ENCODE results near the gene ADAMTSL4.

Gene ADAMTSL4

GRCh38 chr1:150535511-150536287, 13.5 kb upstream of the ADAMTSL4 start:
- no peaks in the 10 kb centered on the region for H3K36me3 ChIP-seq (ENCODE audit: insufficient read depth, insufficient read length, low read length)
- no peak for TF ChIP-seq YY1 (IDR thresholded peaks at IDR 0.05; ENCODE audit: insufficient read depth, insufficient read length)
- no peak for TF ChIP-seq SUZ12 (IDR thresholded peaks at IDR 0.05; ENCODE audit: extremely low read depth, insufficient read depth, insufficient read length)
- TF ChIP-seq ZNF274 (IDR thresholded peaks at IDR 0.05; ENCODE audit: low read depth, low read length) = no peak
- no peak overlapping the region for H3K9ac ChIP-seq (ENCODE audit: insufficient read length, low read depth)
- H3K4me1 ChIP-seq (ENCODE audit: insufficient read depth, insufficient read length) = peaks cover 34% of the 10 kb centered on the region
- no peaks in the 10 kb centered on the region for H3K9me3 ChIP-seq (ENCODE audit: insufficient read depth, low read length)
- no peaks in the 10 kb centered on the region for H3K27me3 ChIP-seq (ENCODE audit: insufficient read depth, insufficient read length)
- no peak overlapping the region for H3K4me3 ChIP-seq (ENCODE audit: insufficient read length, low read depth)
- DNase-seq (ENCODE audit: low read depth, low spot score) = no peak

- no peak overlapping the region for H3K4me3 ChIP-seq (ENCODE audit: insufficient read length, low read depth)
- DNase-seq (ENCODE audit: low read depth, low spot score) = no peak
- H3K9ac ChIP-seq (ENCODE audit: insufficient read length, low read depth) = peak overlapping the region; percentile 43
Observed at GRCh38 chr1:150536836-150537731, 12.1 kb upstream of the ADAMTSL4 start.

GRCh38 chr1:150537732-150538684, 11.2 kb upstream of the ADAMTSL4 start:
- Histone ChIP-seq H3K36me3 (ENCODE audit: insufficient read depth, insufficient read length, low read length) (no peaks in the 10 kb centered on the region), H3K4me1 (ENCODE audit: insufficient read depth, insufficient read length) (peaks cover 25% of the 10 kb centered on the region), H3K4me3 (ENCODE audit: insufficient read length, low read depth) (no peak overlapping the region), H3K27me3 (ENCODE audit: insufficient read depth, insufficient read length) (no peaks in the 10 kb centered on the region), H3K9ac (ENCODE audit: insufficient read length, low read depth) (peak overlapping the region; percentile 52), H3K9me3 (ENCODE audit: insufficient read depth, low read length) (no peaks in the 10 kb centered on the region)
- peak; percentile 92 for DNase-seq (ENCODE audit: low read depth, low spot score)
- no peak for TF ChIP-seq SUZ12 (IDR thresholded peaks at IDR 0.05; ENCODE audit: extremely low read depth, insufficient read depth, insufficient read length)
- no peak for TF ChIP-seq YY1 (IDR thresholded peaks at IDR 0.05; ENCODE audit: insufficient read depth, insufficient read length)
- TF ChIP-seq ZNF274 (IDR thresholded peaks at IDR 0.05; ENCODE audit: low read depth, low read length) = no peak

More at GRCh38 chr1:150536836-150537731, 12.1 kb upstream of the ADAMTSL4 start:
- Histone ChIP-seq H3K4me1 (ENCODE audit: insufficient read depth, insufficient read length) (peaks cover 30% of the 10 kb centered on the region), H3K9me3 (ENCODE audit: insufficient read depth, low read length) (no peaks in the 10 kb centered on the region), H3K36me3 (ENCODE audit: insufficient read depth, insufficient read length, low read length) (no peaks in the 10 kb centered on the region), H3K27me3 (ENCODE audit: insufficient read depth, insufficient read length) (no peaks in the 10 kb centered on the region)
- no peak for TF ChIP-seq SUZ12 (IDR thresholded peaks at IDR 0.05; ENCODE audit: extremely low read depth, insufficient read depth, insufficient read length)
- no peak for TF ChIP-seq YY1 (IDR thresholded peaks at IDR 0.05; ENCODE audit: insufficient read depth, insufficient read length)
- TF ChIP-seq ZNF274 (IDR thresholded peaks at IDR 0.05; ENCODE audit: low read depth, low read length) = no peak

- TF ChIP-seq SUZ12 (IDR thresholded peaks at IDR 0.05; ENCODE audit: extremely low read depth, insufficient read depth, insufficient read length) (no peak), YY1 (IDR thresholded peaks at IDR 0.05; ENCODE audit: insufficient read depth, insufficient read length) (no peak), ZNF274 (IDR thresholded peaks at IDR 0.05; ENCODE audit: low read depth, low read length) (no peak)
- H3K27me3 ChIP-seq (ENCODE audit: insufficient read depth, insufficient read length) = no peaks in the 10 kb centered on the region
- DNase-seq (ENCODE audit: low read depth, low spot score) = no peak
- no peaks in the 10 kb centered on the region for H3K36me3 ChIP-seq (ENCODE audit: insufficient read depth, insufficient read length, low read length)
- H3K4me1 ChIP-seq (ENCODE audit: insufficient read depth, insufficient read length) = no peaks in the 10 kb centered on the region
- no peaks in the 10 kb centered on the region for H3K9me3 ChIP-seq (ENCODE audit: insufficient read depth, low read length)
- H3K4me3 ChIP-seq (ENCODE audit: insufficient read length, low read depth) = no peak overlapping the region
- no peak overlapping the region for H3K9ac ChIP-seq (ENCODE audit: insufficient read length, low read depth)
Observed at GRCh38 chr1:150543500-150544143, 5.6 kb upstream of the ADAMTSL4 start.

GRCh38 chr1:150544204-150544603, 5.0 kb upstream of the ADAMTSL4 start:
- no peak for TF ChIP-seq SUZ12 (IDR thresholded peaks at IDR 0.05; ENCODE audit: extremely low read depth, insufficient read depth, insufficient read length)
- no peak for TF ChIP-seq YY1 (IDR thresholded peaks at IDR 0.05; ENCODE audit: insufficient read depth, insufficient read length)
- TF ChIP-seq ZNF274 (IDR thresholded peaks at IDR 0.05; ENCODE audit: low read depth, low read length) = no peak
- H3K4me3 ChIP-seq (ENCODE audit: insufficient read length, low read depth) = no peak overlapping the region
- H3K9me3 ChIP-seq (ENCODE audit: insufficient read depth, low read length) = no peaks in the 10 kb centered on the region
- no peaks in the 10 kb centered on the region for H3K36me3 ChIP-seq (ENCODE audit: insufficient read depth, insufficient read length, low read length)
- no peaks in the 10 kb centered on the region for H3K27me3 ChIP-seq (ENCODE audit: insufficient read depth, insufficient read length)
- H3K4me1 ChIP-seq (ENCODE audit: insufficient read depth, insufficient read length) = no peaks in the 10 kb centered on the region
- no peak overlapping the region for H3K9ac ChIP-seq (ENCODE audit: insufficient read length, low read depth)
- no peak for DNase-seq (ENCODE audit: low read depth, low spot score)

GRCh38 chr1:150545486-150546032, 3.6 kb upstream of the ADAMTSL4 start:
- Histone ChIP-seq H3K4me1 (ENCODE audit: insufficient read depth, insufficient read length) (no peaks in the 10 kb centered on the region), H3K36me3 (ENCODE audit: insufficient read depth, insufficient read length, low read length) (no peaks in the 10 kb centered on the region), H3K27me3 (ENCODE audit: insufficient read depth, insufficient read length) (no peaks in the 10 kb centered on the region), H3K9me3 (ENCODE audit: insufficient read depth, low read length) (no peaks in the 10 kb centered on the region), H3K4me3 (ENCODE audit: insufficient read length, low read depth) (no peak overlapping the region), H3K9ac (ENCODE audit: insufficient read length, low read depth) (peak overlapping the region; percentile 24)
- no peak for TF ChIP-seq ZNF274 (IDR thresholded peaks at IDR 0.05; ENCODE audit: low read depth, low read length)
- TF ChIP-seq YY1 (IDR thresholded peaks at IDR 0.05; ENCODE audit: insufficient read depth, insufficient read length) = no peak
- no peak for TF ChIP-seq SUZ12 (IDR thresholded peaks at IDR 0.05; ENCODE audit: extremely low read depth, insufficient read depth, insufficient read length)
- DNase-seq (ENCODE audit: low read depth, low spot score) = no peak

Measured in NT2/D1 (cell line).